Placental pericyte (primary cell): ENCODE measurements around the gene SLITRK1. TPM values are rescaled to one million over a fixed set of nuclear protein-coding genes. Genes with fewer than 3 reads are reported as not detected.

Experiments used
- total RNA-seq: library from RNA; depleted of rRNA; stranded (reverse); fragments of >200 nt; gene quantifications from 2 replicates; pipeline ENCODE4 v1.2.3, GENCODE V29; 2012

SLITRK1 gene, protein sequence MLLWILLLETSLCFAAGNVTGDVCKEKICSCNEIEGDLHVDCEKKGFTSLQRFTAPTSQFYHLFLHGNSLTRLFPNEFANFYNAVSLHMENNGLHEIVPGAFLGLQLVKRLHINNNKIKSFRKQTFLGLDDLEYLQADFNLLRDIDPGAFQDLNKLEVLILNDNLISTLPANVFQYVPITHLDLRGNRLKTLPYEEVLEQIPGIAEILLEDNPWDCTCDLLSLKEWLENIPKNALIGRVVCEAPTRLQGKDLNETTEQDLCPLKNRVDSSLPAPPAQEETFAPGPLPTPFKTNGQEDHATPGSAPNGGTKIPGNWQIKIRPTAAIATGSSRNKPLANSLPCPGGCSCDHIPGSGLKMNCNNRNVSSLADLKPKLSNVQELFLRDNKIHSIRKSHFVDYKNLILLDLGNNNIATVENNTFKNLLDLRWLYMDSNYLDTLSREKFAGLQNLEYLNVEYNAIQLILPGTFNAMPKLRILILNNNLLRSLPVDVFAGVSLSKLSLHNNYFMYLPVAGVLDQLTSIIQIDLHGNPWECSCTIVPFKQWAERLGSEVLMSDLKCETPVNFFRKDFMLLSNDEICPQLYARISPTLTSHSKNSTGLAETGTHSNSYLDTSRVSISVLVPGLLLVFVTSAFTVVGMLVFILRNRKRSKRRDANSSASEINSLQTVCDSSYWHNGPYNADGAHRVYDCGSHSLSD
- total RNA-seq = not detected in 2 replicates

DNA sequence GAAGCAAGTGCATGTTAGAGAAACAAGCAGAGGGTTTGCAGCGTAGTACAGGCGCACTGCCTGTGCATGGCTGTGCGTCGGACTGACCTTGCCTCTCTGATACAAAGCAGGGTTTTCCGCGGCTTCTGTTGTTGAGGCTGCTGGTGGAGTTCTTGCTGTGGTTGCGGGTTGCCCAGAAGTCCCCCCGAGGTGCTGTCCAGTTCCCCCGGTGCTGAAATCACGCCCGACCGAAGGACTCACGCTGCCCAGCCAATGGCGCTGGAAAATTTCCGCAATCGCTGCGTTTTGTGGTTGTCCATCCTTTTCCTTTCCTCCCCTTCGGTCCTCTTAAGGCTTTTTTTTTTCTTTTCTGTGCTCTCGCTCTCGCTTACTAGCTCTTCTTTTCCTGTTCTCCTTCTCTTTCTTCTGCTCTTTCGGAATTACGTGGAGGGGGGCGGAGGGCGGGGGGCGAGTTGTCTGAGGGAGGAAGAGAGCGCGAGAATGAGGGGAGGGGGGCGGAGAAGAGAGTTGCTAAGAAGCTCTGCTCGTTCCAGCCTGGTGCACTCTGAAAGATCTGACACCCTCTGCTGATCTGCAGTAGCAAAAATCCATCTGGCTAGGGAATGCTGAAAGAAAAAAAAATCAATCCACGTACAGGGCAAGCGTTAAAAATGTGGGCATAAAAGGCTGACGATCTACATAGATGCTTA lies at the start of gene SLITRK1:
Gene SLITRK1 (minus strand): TSS at position 558 of the 689 bp plus-strand sequence. CDS start 967 bp downstream, outside the sequence.

